SU-DHL-6 (cell line): ENCODE data around the gene NUDT7.

ENCODE experiments used
- H2AFZ ChIP-seq: fragments of 200-600 bp; sonication (generic); 2 replicates; pipeline ENCODE4 v1.6.1; 2014; ENCODE audit warnings: low read depth, mild to moderate bottlenecking, moderate library complexity, mixed read lengths, antibody characterized with exemption, low read length; ENCODE audit not compliant: severe bottlenecking
- H3F3A ChIP-seq: fragments of 200-600 bp; shearing (Covaris generic); 2 replicates; pipeline ENCODE4 v1.6.0; 2016; ENCODE audit warnings: antibody characterized with exemption, mild to moderate bottlenecking; ENCODE audit not compliant: insufficient read depth
- H3K27ac ChIP-seq: fragments of 200-600 bp; sonication (generic); 2 replicates; pipeline ENCODE4 v1.5.1; 2016; ENCODE audit warnings: low read depth, mild to moderate bottlenecking, low read length, moderate library complexity, mixed read lengths
- H3K27me3 ChIP-seq: fragments of 200-600 bp; sonication (generic), shearing (Covaris generic); 2 replicates; pipeline ENCODE4 v1.6.0; 2014; ENCODE audit warnings: mild to moderate bottlenecking, low read length
- H3K36me3 ChIP-seq: fragments of 200-600 bp; sonication (generic); 2 replicates; pipeline ENCODE4 v1.6.1; 2014; ENCODE audit warnings: mild to moderate bottlenecking, low read length, mixed read lengths
- H3K4me2 ChIP-seq: fragments of 300-600, 200-600 bp; shearing (Covaris generic), sonication (generic); 2 replicates; pipeline ENCODE4 v1.6.0; 2014; ENCODE audit warnings: low read length, low read depth, mild to moderate bottlenecking; ENCODE audit not compliant: poor library complexity, severe bottlenecking
- H3K4me3 ChIP-seq: fragments of 200-600 bp; sonication (generic); 2 replicates; pipeline ENCODE4 v1.5.1; 2014; ENCODE audit warnings: antibody characterized with exemption, low read length, mild to moderate bottlenecking, mixed read lengths; ENCODE audit not compliant: insufficient read depth, poor library complexity, severe bottlenecking
- H3K79me2 ChIP-seq: fragments of 200-600 bp; sonication (generic); 2 replicates; pipeline ENCODE4 v1.6.1; 2014; ENCODE audit warnings: mild to moderate bottlenecking, low read length, moderate library complexity; ENCODE audit not compliant: insufficient read depth
- H3K9ac ChIP-seq: fragments of 200-600 bp; sonication (generic); 2 replicates; pipeline ENCODE4 v1.7.0; 2014; ENCODE audit warnings: mild to moderate bottlenecking, low read length
- H3K9me2 ChIP-seq: fragments of 200-600 bp; sonication (generic); replicated peaks from 2 replicates; pipeline ENCODE4 v1.6.1; 2014; ENCODE audit warnings: low read length; ENCODE audit not compliant: insufficient read depth
- H3K9me3 ChIP-seq: fragments of 200-600 bp; sonication (generic); 2 replicates; pipeline ENCODE4 v1.6.1; 2014; ENCODE audit warnings: low read length, mixed read lengths; ENCODE audit not compliant: insufficient read depth
- H4K20me1 ChIP-seq: fragments of 200-600 bp; sonication (generic); 2 replicates; pipeline ENCODE4 v1.6.1; 2014; ENCODE audit warnings: low read depth, mild to moderate bottlenecking, antibody characterized with exemption, low read length, moderate library complexity, mixed read lengths
- EZH2phosphoT487 ChIP-seq: fragments of 200-600 bp; sonication (generic), shearing (Covaris generic); conservative IDR thresholded peaks from 2 replicates; pipeline ENCODE4 v1.6.1; 2018; ENCODE audit warnings: mild to moderate bottlenecking, antibody characterized with exemption, low read length, moderate library complexity, mixed read lengths
- TF ChIP-seq, protein P1 (sequence below): fragments of 200-600 bp; sonication (generic); IDR thresholded peaks from one replicate; pipeline ENCODE4 v1.5.1; 2017; ENCODE audit warnings: antibody characterized with exemption, mild to moderate bottlenecking, low read length, moderate library complexity; ENCODE audit not compliant: insufficient read depth, poor library complexity, severe bottlenecking

NUDT7 gene

GRCh38 chr16:77785373-77785764, 63.1 kb downstream of the NUDT7 start:
- H2AFZ ChIP-seq = no peak overlapping the region
- no peaks in the 10 kb centered on the region for H3K9me3 ChIP-seq
- TF ChIP-seq, protein P1, sequence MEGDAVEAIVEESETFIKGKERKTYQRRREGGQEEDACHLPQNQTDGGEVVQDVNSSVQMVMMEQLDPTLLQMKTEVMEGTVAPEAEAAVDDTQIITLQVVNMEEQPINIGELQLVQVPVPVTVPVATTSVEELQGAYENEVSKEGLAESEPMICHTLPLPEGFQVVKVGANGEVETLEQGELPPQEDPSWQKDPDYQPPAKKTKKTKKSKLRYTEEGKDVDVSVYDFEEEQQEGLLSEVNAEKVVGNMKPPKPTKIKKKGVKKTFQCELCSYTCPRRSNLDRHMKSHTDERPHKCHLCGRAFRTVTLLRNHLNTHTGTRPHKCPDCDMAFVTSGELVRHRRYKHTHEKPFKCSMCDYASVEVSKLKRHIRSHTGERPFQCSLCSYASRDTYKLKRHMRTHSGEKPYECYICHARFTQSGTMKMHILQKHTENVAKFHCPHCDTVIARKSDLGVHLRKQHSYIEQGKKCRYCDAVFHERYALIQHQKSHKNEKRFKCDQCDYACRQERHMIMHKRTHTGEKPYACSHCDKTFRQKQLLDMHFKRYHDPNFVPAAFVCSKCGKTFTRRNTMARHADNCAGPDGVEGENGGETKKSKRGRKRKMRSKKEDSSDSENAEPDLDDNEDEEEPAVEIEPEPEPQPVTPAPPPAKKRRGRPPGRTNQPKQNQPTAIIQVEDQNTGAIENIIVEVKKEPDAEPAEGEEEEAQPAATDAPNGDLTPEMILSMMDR = no peak
- no peak for TF ChIP-seq EZH2phosphoT487
- H3K4me3 ChIP-seq = no peak overlapping the region
- H3K79me2 ChIP-seq = no peaks in the 10 kb centered on the region
- no peak overlapping the region for H3K27ac ChIP-seq
- no peak overlapping the region for H3K9ac ChIP-seq
- no peaks in the 10 kb centered on the region for H3F3A ChIP-seq
- H3K4me2 ChIP-seq = no peak overlapping the region
- H4K20me1 ChIP-seq = no peaks in the 10 kb centered on the region
- no peaks in the 10 kb centered on the region for H3K27me3 ChIP-seq
- no peaks in the 10 kb centered on the region for H3K9me2 ChIP-seq
- no peaks in the 10 kb centered on the region for H3K36me3 ChIP-seq

DNA sequence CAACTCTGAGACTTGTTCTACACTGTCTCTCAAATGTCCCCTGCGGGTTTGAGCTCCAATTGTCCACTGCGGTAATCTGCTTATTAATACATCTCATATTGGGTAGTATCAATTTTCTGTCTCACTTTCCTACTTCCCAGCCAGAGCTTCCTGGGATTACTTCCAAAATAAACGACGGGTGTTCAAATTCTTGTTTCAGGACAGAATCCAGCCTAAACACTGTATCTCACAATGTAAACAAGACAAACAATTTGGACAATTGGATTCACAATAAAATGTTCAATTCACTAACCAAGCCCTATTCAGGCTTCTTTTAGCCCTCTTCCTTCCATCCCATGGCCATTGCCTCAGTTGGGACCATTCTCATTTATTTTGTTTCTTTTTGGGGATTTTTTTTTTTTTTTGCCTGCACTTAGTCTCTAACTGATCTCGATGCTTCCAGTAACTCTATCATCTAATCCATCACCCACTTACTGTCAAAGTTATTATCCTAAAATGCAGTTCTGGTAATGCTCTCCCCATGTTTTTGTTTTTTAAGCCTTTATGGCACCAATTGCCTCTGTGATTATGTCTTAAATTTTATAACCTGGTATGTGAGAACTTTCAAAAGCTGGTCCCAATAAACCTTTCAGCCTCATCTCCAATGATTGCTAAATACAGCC, 64.0 kb downstream of the NUDT7 start:
- H3K79me2 ChIP-seq = no peaks in the 10 kb centered on the region
- no peaks in the 10 kb centered on the region for H3K9me3 ChIP-seq
- no peaks in the 10 kb centered on the region for H3K9me2 ChIP-seq
- TF ChIP-seq, protein P1 = no peak
- TF ChIP-seq EZH2phosphoT487 = no peak
- H4K20me1 ChIP-seq = no peaks in the 10 kb centered on the region
- no peak overlapping the region for H3K4me2 ChIP-seq
- no peak overlapping the region for H3K27ac ChIP-seq
- no peaks in the 10 kb centered on the region for H3K27me3 ChIP-seq
- H3K9ac ChIP-seq = no peak overlapping the region
- no peaks in the 10 kb centered on the region for H3F3A ChIP-seq
- H3K4me3 ChIP-seq = no peak overlapping the region
- H3K36me3 ChIP-seq = no peaks in the 10 kb centered on the region
- H2AFZ ChIP-seq = no peak overlapping the region

GRCh38 chr16:77787452-77787851, 65.1 kb downstream of the NUDT7 start:
- no peak overlapping the region for H3K27ac ChIP-seq
- H4K20me1 ChIP-seq = no peaks in the 10 kb centered on the region
- H3K9ac ChIP-seq = no peak overlapping the region
- no peaks in the 10 kb centered on the region for H3K79me2 ChIP-seq
- H3K27me3 ChIP-seq = no peaks in the 10 kb centered on the region
- H3K4me2 ChIP-seq = no peak overlapping the region
- no peaks in the 10 kb centered on the region for H3K9me3 ChIP-seq
- no peaks in the 10 kb centered on the region for H3F3A ChIP-seq
- no peaks in the 10 kb centered on the region for H3K9me2 ChIP-seq
- H3K36me3 ChIP-seq = no peaks in the 10 kb centered on the region
- H2AFZ ChIP-seq = no peak overlapping the region
- TF ChIP-seq, protein P1 = no peak
- no peak for TF ChIP-seq EZH2phosphoT487
- H3K4me3 ChIP-seq = no peak overlapping the region
